Spleen (tissue), 7 donors: ENCODE data around the gene FAM219A.

Experiments used
- POLR2A ChIP-seq, 3 donors: fragments of 450-650 bp; IDR thresholded peaks; one replicate each; pipeline ENCODE4 v1.5.1; 2017; ENCODE audit warnings: antibody characterized with exemption in 3 of 3, mild to moderate bottlenecking in 1 of 3
- TF ChIP-seq, protein P1 (sequence below), 11 experiments: fragments of 200-600 bp in 7 of 11; fragments of 450-650 bp in 4 of 11; sonication (generic) in 4 of 11; IDR thresholded peaks in 8 of 11; conservative IDR thresholded peaks in 3 of 11; 1 replicate in 7 of 11; 2 replicates in 4 of 11; pipeline versions ENCODE4 v1.4.0 to v1.8.0; 2016 to 2021; ENCODE audit warnings: antibody characterized with exemption in 11 of 11, inconsistent platforms in 4 of 11, mild to moderate bottlenecking in 1 of 11
- donor health status: DM: no; HTN: no; CAD: no; lungs with moderate emphysema.
- donor health status: DM: no; HTN: no; CAD: no.
- donor health status: DM: no; HTN: no; CAD: no.

GRCh38 chr9:34379334-34380033 lies 78.9 kb downstream of the FAM219A start:
- no peak for TF ChIP-seq POLR2A (IDR thresholded peaks at IDR 0.05)
- TF ChIP-seq, protein P1, sequence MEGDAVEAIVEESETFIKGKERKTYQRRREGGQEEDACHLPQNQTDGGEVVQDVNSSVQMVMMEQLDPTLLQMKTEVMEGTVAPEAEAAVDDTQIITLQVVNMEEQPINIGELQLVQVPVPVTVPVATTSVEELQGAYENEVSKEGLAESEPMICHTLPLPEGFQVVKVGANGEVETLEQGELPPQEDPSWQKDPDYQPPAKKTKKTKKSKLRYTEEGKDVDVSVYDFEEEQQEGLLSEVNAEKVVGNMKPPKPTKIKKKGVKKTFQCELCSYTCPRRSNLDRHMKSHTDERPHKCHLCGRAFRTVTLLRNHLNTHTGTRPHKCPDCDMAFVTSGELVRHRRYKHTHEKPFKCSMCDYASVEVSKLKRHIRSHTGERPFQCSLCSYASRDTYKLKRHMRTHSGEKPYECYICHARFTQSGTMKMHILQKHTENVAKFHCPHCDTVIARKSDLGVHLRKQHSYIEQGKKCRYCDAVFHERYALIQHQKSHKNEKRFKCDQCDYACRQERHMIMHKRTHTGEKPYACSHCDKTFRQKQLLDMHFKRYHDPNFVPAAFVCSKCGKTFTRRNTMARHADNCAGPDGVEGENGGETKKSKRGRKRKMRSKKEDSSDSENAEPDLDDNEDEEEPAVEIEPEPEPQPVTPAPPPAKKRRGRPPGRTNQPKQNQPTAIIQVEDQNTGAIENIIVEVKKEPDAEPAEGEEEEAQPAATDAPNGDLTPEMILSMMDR (IDR thresholded peaks at IDR 0.05 in 8 of 11, conservative IDR thresholded peaks at IDR 0.05 in 3 of 11): peak; percentile 94 to 98 (median 97)
